ENCODE data around the gene KIF13A.
"Not testable (repeated sequence)": the region's sequence is repeated elsewhere in the genome, so short reads cannot be mapped to it uniquely, and the experiment has no call there.

GRCh38 chr6:17744757-17745308 is 242.6 kb downstream of the KIF13A start:
- not testable (repeated sequence) for TF ChIP-seq CTCF, POLR2A (IDR thresholded peaks at IDR 0.05)

Data from Peyer's patch (tissue), 4 donors.